Measurements from ENCODE around the gene IL11RA.
A peak's percentile ranks its signal among the peaks of the same experiment; 100 is the strongest.

The IL11RA gene

GRCh38 chr9:34686231-34686630, 34.2 kb downstream of the IL11RA start:
- H3K4me3 Mint-ChIP-seq, result no peak overlapping the region
- ATAC-seq, result no peak
- no peaks in the 10 kb centered on the region for H3K9me3 Mint-ChIP-seq
- no peak overlapping the region for H3K27ac Mint-ChIP-seq
- peaks cover 7% of the 10 kb centered on the region for H3K4me1 Mint-ChIP-seq
- H3K36me3 Mint-ChIP-seq, result no peaks in the 10 kb centered on the region
- peaks cover 22% of the 10 kb centered on the region for H3K27me3 Mint-ChIP-seq

- no peaks in the 10 kb centered on the region for H3K9me3 Mint-ChIP-seq
- H3K4me3 Mint-ChIP-seq, result no peak overlapping the region
- H3K4me1 Mint-ChIP-seq, result peaks cover 7% of the 10 kb centered on the region
- no peak overlapping the region for H3K27ac Mint-ChIP-seq
- peaks cover 22% of the 10 kb centered on the region for H3K27me3 Mint-ChIP-seq
- no peaks in the 10 kb centered on the region for H3K36me3 Mint-ChIP-seq
- ATAC-seq, result no peak
These were observed 34.7 kb downstream of the IL11RA start for GRCh38 chr9:34686732-34687131.

- Mint-ChIP-seq H3K4me1 (peaks cover 7% of the 10 kb centered on the region), H3K36me3 (no peaks in the 10 kb centered on the region), H3K9me3 (no peaks in the 10 kb centered on the region), H3K27ac (no peak overlapping the region), H3K4me3 (no peak overlapping the region), H3K27me3 (peaks cover 22% of the 10 kb centered on the region)
- no peak for ATAC-seq
These were observed 35.5 kb downstream of the IL11RA start for GRCh38 chr9:34687276-34688030.

- ATAC-seq, result no peak
- Mint-ChIP-seq H3K27ac (no peak overlapping the region), H3K27me3 (peaks cover 28% of the 10 kb centered on the region), H3K9me3 (no peaks in the 10 kb centered on the region), H3K36me3 (no peaks in the 10 kb centered on the region), H3K4me3 (no peak overlapping the region), H3K4me1 (peaks cover 7% of the 10 kb centered on the region)
These were observed 36.5 kb downstream of the IL11RA start for GRCh38 chr9:34688329-34689115.

GRCh38 chr9:34689116-34689470, 37.1 kb downstream of the IL11RA start:
- H3K27me3 Mint-ChIP-seq, result peaks cover 33% of the 10 kb centered on the region
- H3K36me3 Mint-ChIP-seq, result no peaks in the 10 kb centered on the region
- no peak overlapping the region for H3K4me3 Mint-ChIP-seq
- no peak for ATAC-seq
- no peak overlapping the region for H3K27ac Mint-ChIP-seq
- H3K9me3 Mint-ChIP-seq, result no peaks in the 10 kb centered on the region
- peaks cover 7% of the 10 kb centered on the region for H3K4me1 Mint-ChIP-seq

GRCh38 chr9:34689512-34689911, 37.5 kb downstream of the IL11RA start:
- peaks cover 33% of the 10 kb centered on the region for H3K27me3 Mint-ChIP-seq
- H3K36me3 Mint-ChIP-seq, result no peaks in the 10 kb centered on the region
- peaks cover 7% of the 10 kb centered on the region for H3K4me1 Mint-ChIP-seq
- no peak overlapping the region for H3K27ac Mint-ChIP-seq
- ATAC-seq, result no peak
- H3K4me3 Mint-ChIP-seq, result no peak overlapping the region
- no peaks in the 10 kb centered on the region for H3K9me3 Mint-ChIP-seq

- no peak for ATAC-seq
- no peak within 1 kb of the TSS for H3K27ac Mint-ChIP-seq
- H3K4me3 Mint-ChIP-seq, result no peak within 1 kb of the TSS
- H3K9me3 Mint-ChIP-seq, result no peaks in the 10 kb centered on the region
- peaks cover 7% of the 10 kb centered on the region for H3K4me1 Mint-ChIP-seq
- no peaks in the 10 kb centered on the region for H3K36me3 Mint-ChIP-seq
- peaks cover 33% of the 10 kb centered on the region for H3K27me3 Mint-ChIP-seq
These were observed 39.3 kb downstream of the IL11RA start, which contains the start of gene CCL19 for GRCh38 chr9:34690983-34691935. Gene CCL19 (minus strand): TSS chr9:34691276. CDS start chr9:34691139, 137 bp downstream.

- Mint-ChIP-seq H3K36me3 (no peaks in the 10 kb centered on the region), H3K4me3 (no peak overlapping the region), H3K27me3 (peaks cover 33% of the 10 kb centered on the region)
These were observed 39.9 kb downstream of the IL11RA start for GRCh38 chr9:34691936-34692315.

GRCh38 chr9:34693560-34693959, 41.6 kb downstream of the IL11RA start:
- Mint-ChIP-seq H3K36me3 (no peaks in the 10 kb centered on the region), H3K27me3 (peaks cover 26% of the 10 kb centered on the region), H3K9me3 (no peaks in the 10 kb centered on the region), H3K27ac (no peak overlapping the region), H3K4me1 (no peaks in the 10 kb centered on the region), H3K4me3 (no peak overlapping the region)
- ATAC-seq, result no peak

More at GRCh38 chr9:34691936-34692315, 39.9 kb downstream of the IL11RA start:
- no peaks in the 10 kb centered on the region for H3K9me3 Mint-ChIP-seq
- peaks cover 2% of the 10 kb centered on the region for H3K4me1 Mint-ChIP-seq
- no peak for ATAC-seq
- H3K27ac Mint-ChIP-seq, result no peak overlapping the region

GRCh38 chr9:34694811-34695210, 42.8 kb downstream of the IL11RA start:
- ATAC-seq, result no peak
- Mint-ChIP-seq H3K4me3 (no peak overlapping the region), H3K4me1 (no peaks in the 10 kb centered on the region), H3K27ac (no peak overlapping the region), H3K9me3 (no peaks in the 10 kb centered on the region), H3K36me3 (no peaks in the 10 kb centered on the region), H3K27me3 (peaks cover 18% of the 10 kb centered on the region)

GRCh38 chr9:34701023-34701768, 49.2 kb downstream of the IL11RA start:
- Mint-ChIP-seq H3K27me3 (peaks cover 16% of the 10 kb centered on the region), H3K4me1 (peaks cover 7% of the 10 kb centered on the region), H3K4me3 (peak overlapping the region; percentile 72), H3K9me3 (no peaks in the 10 kb centered on the region), H3K36me3 (no peaks in the 10 kb centered on the region), H3K27ac (no peak overlapping the region)
- ATAC-seq, result peak; percentile 84

GRCh38 chr9:34701769-34702736, 50.1 kb downstream of the IL11RA start:
- ATAC-seq, result peak; percentile 87
- Mint-ChIP-seq H3K36me3 (no peaks in the 10 kb centered on the region), H3K9me3 (no peaks in the 10 kb centered on the region), H3K4me3 (peak overlapping the region; percentile 72), H3K27ac (no peak overlapping the region), H3K4me1 (peaks cover 12% of the 10 kb centered on the region), H3K27me3 (peaks cover 16% of the 10 kb centered on the region)

- Mint-ChIP-seq H3K27me3 (peaks cover 18% of the 10 kb centered on the region), H3K27ac (no peak overlapping the region), H3K4me1 (peaks cover 16% of the 10 kb centered on the region), H3K9me3 (no peaks in the 10 kb centered on the region), H3K4me3 (no peak overlapping the region), H3K36me3 (no peaks in the 10 kb centered on the region)
- peak; percentile 43 for ATAC-seq
These were observed 55.1 kb downstream of the IL11RA start for GRCh38 chr9:34707130-34707529.
